A673 (cell line): ENCODE measurements around the gene SHANK1.
"Not testable (repeated sequence)": the region's sequence is repeated elsewhere in the genome, so short reads cannot be mapped to it uniquely, and the experiment has no call there.

Experiments used
- CTCF ChIP-seq: fragments of 300-800, 200-600 bp; sonication (generic); conservative IDR thresholded peaks from 2 replicates; pipeline ENCODE4 v1.5.1; 2017; ENCODE audit warnings: low read depth, mild to moderate bottlenecking, antibody characterized with exemption, low read length, moderate library complexity, mixed read lengths
- EZH2 ChIP-seq: fragments of 200-600 bp; sonication (generic); IDR thresholded peaks from 2 replicates; pipeline ENCODE4 v1.6.1; 2017; ENCODE audit warnings: borderline replicate concordance, low read depth, mild to moderate bottlenecking, mixed read lengths, antibody characterized with exemption, low read length; ENCODE audit not compliant: poor library complexity, severe bottlenecking

DNA sequence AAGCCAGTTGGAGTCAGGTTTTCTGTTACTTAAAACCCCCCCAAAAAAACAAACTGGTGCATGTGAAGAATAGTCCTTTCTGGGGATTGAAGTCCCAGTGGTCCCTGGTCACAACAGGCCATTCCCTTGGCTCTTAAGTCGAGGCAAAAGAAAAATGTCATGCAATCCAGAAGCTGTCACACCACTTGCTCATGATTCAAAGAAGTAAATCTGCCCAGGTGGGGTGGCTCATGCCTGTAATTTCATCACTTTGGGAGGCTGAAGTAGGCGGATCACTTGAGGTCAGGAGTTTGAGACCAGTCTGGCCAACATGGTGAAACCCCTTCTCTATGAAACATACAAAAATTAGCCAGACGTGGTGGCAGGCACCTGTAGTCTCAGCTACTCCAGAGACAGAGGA is 41.9 kb upstream of the SHANK1 start:
- not testable (repeated sequence) for TF ChIP-seq CTCF, EZH2
